22Rv1 (cell line): ENCODE data around the gene SPRR4.

Experiments
- H3K27ac ChIP-seq: fragments of 450-650 bp; 2 replicates; pipeline ENCODE4 v1.5.1; 2017
- ZFX ChIP-seq: fragments of 450-650 bp; IDR thresholded peaks from 2 replicates; pipeline ENCODE4 v1.6.1; 2017; ENCODE audit warnings: antibody characterized with exemption, borderline replicate concordance
- TF ChIP-seq, protein P1 (sequence below): fragments of 450-650 bp; IDR thresholded peaks from 2 replicates; pipeline ENCODE4 v1.5.1; 2017; ENCODE audit warnings: mild to moderate bottlenecking

SPRR4 gene

DNA sequence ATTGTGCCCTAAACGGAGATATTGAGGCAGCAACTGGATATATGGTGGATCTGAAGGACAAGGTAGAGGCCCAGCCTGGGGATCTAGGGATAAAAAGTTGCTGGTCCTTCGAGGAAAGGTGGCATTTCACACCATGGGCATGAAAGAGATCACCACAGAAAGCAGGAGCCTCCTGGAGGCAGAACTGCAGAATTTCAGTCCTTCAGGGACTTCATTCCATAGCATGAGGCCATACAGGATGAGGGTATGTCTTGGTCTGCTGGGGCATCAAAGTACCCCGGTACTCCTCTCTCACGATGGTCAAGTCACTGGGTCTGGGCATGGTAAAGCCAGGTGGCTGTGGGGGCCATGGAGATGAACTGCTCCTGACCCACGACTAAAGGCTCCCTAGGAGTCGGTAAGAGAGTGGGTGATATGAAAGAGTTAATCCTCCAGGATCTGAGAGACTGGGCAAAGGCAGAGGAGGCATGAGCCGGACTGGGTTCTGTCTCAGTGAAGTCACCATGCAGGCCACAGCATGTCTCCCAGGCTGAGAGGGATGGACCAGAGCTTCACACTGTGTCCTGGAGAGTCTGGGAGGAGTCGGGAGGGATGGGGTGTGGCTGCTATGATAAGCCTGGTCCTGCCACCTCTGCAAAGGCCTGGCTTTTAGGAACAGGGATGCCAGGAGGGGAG lies 29.3 kb upstream of the SPRR4 start:
- no peak for TF ChIP-seq ZFX
- TF ChIP-seq, protein P1, sequence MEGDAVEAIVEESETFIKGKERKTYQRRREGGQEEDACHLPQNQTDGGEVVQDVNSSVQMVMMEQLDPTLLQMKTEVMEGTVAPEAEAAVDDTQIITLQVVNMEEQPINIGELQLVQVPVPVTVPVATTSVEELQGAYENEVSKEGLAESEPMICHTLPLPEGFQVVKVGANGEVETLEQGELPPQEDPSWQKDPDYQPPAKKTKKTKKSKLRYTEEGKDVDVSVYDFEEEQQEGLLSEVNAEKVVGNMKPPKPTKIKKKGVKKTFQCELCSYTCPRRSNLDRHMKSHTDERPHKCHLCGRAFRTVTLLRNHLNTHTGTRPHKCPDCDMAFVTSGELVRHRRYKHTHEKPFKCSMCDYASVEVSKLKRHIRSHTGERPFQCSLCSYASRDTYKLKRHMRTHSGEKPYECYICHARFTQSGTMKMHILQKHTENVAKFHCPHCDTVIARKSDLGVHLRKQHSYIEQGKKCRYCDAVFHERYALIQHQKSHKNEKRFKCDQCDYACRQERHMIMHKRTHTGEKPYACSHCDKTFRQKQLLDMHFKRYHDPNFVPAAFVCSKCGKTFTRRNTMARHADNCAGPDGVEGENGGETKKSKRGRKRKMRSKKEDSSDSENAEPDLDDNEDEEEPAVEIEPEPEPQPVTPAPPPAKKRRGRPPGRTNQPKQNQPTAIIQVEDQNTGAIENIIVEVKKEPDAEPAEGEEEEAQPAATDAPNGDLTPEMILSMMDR: no peak; the same call in 1 of the 2 replicates
- H3K27ac ChIP-seq: no peak overlapping the region

DNA sequence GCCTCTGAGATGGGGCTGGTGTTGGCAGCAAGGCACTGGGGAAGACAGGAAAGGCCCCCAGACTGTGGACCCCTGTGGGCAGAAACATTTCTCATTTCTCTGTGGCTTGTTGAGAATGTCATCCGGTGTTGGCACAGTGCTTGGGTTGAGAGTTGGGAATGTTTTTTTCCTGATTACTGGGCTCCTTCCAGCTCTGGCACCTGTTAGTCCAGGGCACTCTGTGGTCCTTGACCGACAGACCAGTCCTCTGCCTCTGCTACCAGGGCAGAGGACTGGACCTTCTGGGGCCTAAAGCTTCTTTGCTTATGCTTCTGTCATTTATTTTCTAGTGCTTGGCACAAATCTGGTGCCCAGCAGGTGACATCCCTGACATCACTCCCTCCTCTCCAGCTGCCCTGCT lies 28.3 kb upstream of the SPRR4 start:
- no peak for TF ChIP-seq ZFX
- TF ChIP-seq, protein P1: no peak
- no peak overlapping the region for H3K27ac ChIP-seq

DNA sequence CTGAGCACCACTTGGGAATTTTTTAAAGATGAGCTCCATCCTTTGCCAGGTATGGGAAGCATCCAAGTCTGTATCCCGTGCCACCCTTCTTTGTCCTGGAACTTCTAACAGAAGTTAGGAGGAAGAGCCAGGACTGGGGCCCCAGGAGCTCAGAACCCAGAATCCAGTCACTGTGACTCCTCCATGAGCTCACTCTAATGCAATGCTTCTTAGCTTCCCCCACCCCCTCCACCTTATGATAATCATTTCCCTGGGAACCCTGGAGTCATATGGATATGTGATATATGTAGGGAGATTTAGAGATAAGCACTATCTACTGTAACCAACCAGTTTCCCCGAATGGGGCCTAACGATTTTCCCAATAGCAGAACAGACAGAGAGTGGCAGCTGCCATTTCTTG lies 24.2 kb upstream of the SPRR4 start:
- no peak overlapping the region for H3K27ac ChIP-seq
- TF ChIP-seq, protein P1: no peak
- no peak for TF ChIP-seq ZFX

DNA sequence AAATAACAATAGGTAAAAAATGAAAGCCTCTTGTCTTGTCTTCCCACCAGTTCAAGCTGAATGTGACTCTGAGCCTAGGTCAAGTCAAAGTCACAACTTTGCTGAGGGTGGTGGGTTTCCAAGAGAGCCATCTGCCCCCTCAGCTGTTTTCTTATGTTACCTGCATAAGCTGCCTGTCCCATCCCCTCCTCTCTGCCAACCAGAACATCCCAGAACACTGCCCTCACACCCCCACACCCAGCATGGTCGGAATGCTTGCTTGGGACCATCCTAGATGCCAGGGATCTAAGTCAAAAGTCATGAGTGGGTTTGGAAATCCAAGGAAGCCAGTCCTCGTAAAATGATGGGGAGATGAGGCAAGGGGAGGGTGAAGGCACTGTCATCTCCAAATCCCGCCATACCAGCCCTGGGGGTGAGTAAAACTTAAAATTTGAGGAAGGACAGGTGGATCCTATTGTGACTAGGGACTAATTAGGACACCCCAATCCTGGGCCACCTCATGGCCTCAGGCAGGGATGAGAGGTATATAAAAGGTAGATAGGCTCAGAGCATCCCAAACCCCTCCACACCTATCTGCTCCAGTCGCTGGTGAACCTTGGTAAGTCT lies 23.7 kb upstream of the SPRR4 start, which contains the start of gene SPRR5:
Gene SPRR5 (plus strand): TSS at position 556 of the 606 bp plus-strand sequence. CDS start 1,349 bp downstream, outside the sequence.
- no peak for TF ChIP-seq ZFX
- TF ChIP-seq, protein P1: no peak
- no peak within 1 kb of the TSS for H3K27ac ChIP-seq

DNA sequence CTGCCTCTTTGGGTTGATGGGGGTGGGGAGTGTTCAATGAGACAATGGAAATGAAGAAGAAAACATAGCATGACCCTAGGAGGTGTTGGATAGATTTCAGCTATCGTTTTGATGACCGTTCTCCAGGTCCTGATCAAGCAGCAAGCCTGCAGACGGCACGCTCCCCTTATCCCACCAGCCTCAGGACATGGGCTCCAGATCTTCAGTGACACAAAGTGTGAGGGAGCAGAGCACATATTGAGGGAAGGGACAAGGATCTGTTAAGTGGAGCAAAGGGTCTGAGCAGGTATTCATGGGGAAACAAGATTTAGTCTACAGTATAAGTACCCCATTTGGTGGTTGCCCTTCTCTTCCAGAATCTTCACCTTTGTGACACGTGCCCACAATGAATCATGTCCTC lies 18.7 kb upstream of the SPRR4 start:
- TF ChIP-seq, protein P1: no peak
- TF ChIP-seq ZFX: no peak
- H3K27ac ChIP-seq: no peak overlapping the region

DNA sequence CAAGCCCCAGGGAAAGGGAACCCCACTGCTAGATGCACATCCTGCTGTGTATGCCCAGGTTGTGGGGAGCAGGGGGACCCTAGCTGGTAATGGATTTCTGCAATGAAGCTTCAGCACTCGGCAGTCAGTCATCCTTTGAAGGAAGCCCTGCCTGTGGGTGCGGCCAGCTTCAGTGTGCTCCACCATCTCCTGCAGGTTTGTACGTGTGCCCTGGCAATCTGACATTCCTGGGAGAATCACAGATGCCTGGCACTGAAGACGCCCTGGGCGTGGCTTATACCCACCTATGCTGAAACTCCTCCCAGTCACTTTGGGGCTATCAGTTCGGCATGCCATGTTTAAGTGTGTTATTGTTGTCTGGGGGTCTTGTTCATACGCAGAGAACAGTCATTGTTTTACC lies 16.7 kb upstream of the SPRR4 start:
- no peak overlapping the region for H3K27ac ChIP-seq
- TF ChIP-seq ZFX: no peak
- TF ChIP-seq, protein P1: no peak

DNA sequence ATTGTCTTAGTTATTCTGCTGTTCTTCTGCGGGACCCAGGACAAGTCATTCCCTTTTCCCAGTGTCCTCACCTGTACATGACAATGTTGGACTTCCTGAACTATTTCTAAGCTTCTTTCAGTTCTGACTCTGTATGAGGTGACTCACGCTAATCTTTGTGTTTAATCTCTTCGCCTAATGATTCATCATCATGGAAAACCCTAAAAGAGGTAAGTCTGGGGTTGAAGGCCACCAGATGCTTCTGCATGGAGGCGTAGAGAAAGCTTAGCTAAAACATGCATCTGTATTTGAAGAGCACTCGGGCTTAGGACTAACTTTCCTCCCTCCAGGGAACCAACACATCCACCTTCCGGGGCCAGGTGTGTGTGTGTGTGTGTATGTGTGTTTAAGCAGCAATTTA lies 16.0 kb upstream of the SPRR4 start:
- no peak for TF ChIP-seq ZFX
- TF ChIP-seq, protein P1: no peak
- H3K27ac ChIP-seq: no peak overlapping the region
